ENCODE data around the gene TUBGCP2. TPM values are rescaled to one million over a fixed set of nuclear protein-coding genes. Genes with fewer than 3 reads are reported as not detected.

Gene TUBGCP2
- total and polyA plus RNA-seq, 3 donors from 2014 or later = 76.0 to 101 (median 84.3) TPM

DNA sequence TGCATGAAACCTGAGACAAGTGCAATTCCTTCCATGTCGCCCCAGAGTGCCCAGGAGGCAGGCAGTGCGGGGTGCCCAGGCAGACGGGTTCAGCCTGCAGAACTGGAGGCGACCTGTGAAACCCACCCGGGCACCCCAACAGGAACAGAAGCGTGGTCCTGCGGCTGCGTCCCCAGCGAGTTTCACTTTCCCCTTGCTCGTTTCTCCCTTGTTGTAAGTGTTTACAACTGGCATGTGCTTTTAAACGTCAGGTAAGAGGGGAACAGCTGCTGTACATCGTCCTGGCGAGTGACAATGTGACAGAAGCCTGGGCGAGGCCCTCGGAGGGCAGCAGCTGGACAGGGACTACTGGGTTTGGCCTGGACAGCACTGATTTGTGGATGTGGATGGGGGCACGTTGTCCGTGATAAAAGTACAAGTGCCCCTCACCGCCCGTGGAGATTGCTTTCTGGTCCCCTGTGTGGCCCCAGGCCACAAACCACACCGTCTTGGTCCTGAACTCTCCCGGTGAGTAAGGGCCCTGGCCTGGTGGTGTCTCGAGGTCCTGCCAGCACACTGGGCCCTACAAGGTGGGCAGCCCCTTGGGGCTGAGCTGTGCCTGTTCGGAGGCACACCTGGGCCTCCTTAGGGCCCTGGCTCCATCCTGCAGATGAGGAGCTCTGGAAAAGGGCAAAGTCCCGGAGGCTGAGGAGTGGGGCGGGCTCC lies 67.0 kb downstream of the TUBGCP2 start:
- H3K4me3 ChIP-seq = no peak overlapping the region
- intact Hi-C loops (cut with DNase I; ENCODE audit: low total_unique reads) = no loop called here
- no peak overlapping the region for H3K27ac ChIP-seq
- H3K27me3 ChIP-seq = no peaks in the 10 kb centered on the region
- WGBS, 2 donors = 81 to 90% methylated on average over 15 to 25 of the region's 25 CpGs
- H3K9me3 ChIP-seq = no peaks in the 10 kb centered on the region
- TF ChIP-seq, protein P1, sequence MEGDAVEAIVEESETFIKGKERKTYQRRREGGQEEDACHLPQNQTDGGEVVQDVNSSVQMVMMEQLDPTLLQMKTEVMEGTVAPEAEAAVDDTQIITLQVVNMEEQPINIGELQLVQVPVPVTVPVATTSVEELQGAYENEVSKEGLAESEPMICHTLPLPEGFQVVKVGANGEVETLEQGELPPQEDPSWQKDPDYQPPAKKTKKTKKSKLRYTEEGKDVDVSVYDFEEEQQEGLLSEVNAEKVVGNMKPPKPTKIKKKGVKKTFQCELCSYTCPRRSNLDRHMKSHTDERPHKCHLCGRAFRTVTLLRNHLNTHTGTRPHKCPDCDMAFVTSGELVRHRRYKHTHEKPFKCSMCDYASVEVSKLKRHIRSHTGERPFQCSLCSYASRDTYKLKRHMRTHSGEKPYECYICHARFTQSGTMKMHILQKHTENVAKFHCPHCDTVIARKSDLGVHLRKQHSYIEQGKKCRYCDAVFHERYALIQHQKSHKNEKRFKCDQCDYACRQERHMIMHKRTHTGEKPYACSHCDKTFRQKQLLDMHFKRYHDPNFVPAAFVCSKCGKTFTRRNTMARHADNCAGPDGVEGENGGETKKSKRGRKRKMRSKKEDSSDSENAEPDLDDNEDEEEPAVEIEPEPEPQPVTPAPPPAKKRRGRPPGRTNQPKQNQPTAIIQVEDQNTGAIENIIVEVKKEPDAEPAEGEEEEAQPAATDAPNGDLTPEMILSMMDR (IDR thresholded peaks at IDR 0.05) = no peak
- no peak for TF ChIP-seq POLR2A (IDR thresholded peaks at IDR 0.05)
- DNase-seq = no peak
- H3K36me3 ChIP-seq (ENCODE audit: low read depth, missing control alignments) = no peaks in the 10 kb centered on the region
- H3K4me1 ChIP-seq = peaks cover 6% of the 10 kb centered on the region

DNA sequence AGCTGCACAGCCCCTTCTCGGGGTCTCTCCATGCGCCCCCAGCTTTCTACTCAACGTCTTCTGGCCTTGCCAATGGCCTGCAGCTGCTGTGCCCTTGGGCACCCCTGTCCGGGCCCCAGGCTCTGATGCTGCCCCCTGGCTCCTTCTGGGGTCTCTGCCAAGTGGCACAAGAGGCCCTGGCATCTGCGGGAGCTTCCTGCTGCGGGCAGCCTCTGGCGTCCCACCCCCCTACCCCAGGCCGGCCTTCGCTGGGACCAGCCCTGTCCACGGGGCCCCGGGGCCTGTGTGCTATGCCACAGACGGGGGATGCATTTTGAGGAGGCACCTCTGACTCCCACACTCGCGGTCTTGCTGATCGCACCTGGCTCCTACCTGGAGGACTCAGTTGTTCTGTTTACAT lies 68.7 kb downstream of the TUBGCP2 start:
- H3K27me3 ChIP-seq = no peaks in the 10 kb centered on the region
- intact Hi-C loops (cut with DNase I; ENCODE audit: low total_unique reads) = no loop called here

DNA sequence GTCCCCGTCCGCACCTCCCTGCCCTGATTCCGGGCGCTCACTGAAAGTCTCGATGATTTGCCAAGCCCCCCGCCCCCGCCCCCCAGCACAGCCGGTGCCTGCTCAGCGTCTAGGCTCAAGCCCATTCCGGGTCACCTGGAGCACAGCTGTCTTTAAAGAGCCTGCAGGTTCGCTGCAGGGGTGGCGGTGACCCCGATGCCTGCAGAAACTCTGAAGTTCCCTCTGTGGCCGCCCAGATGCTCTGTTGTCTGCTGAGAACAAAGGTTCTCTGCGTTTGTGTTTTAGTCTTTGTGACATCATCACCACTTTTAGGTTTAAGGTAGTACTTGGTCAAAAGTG lies 70.2 kb downstream of the TUBGCP2 start:
- Histone ChIP-seq H3K4me1 (peaks cover 6% of the 10 kb centered on the region), H3K27me3 (no peaks in the 10 kb centered on the region), H3K9me3 (no peaks in the 10 kb centered on the region), H3K4me3 (peak overlapping the region in 1 of 2 donors; percentile 49), H3K36me3 (ENCODE audit: low read depth, missing control alignments) (no peaks in the 10 kb centered on the region), H3K27ac (no peak overlapping the region)
- DNase-seq = no peak
- WGBS, 2 donors = 60 to 61% methylated on average over 13 to 15 of the region's 15 CpGs
- intact Hi-C loops (cut with DNase I; ENCODE audit: low total_unique reads) = no loop called here
- TF ChIP-seq, protein P1 (IDR thresholded peaks at IDR 0.05) = no peak
- no peak for TF ChIP-seq POLR2A (IDR thresholded peaks at IDR 0.05)

More for the DNA sequence above, 68.7 kb downstream of the TUBGCP2 start:
- Histone ChIP-seq H3K4me3 (no peak overlapping the region), H3K36me3 (ENCODE audit: low read depth, missing control alignments) (no peaks in the 10 kb centered on the region), H3K27ac (no peak overlapping the region), H3K4me1 (peaks cover 6% of the 10 kb centered on the region), H3K9me3 (no peaks in the 10 kb centered on the region)
- DNase-seq = no peak
- TF ChIP-seq POLR2A (IDR thresholded peaks at IDR 0.05) = no peak
- TF ChIP-seq, protein P1 (IDR thresholded peaks at IDR 0.05) = no peak
- WGBS, 2 donors = 70 to 88% methylated on average over 15 of the region's 15 CpGs

DNA sequence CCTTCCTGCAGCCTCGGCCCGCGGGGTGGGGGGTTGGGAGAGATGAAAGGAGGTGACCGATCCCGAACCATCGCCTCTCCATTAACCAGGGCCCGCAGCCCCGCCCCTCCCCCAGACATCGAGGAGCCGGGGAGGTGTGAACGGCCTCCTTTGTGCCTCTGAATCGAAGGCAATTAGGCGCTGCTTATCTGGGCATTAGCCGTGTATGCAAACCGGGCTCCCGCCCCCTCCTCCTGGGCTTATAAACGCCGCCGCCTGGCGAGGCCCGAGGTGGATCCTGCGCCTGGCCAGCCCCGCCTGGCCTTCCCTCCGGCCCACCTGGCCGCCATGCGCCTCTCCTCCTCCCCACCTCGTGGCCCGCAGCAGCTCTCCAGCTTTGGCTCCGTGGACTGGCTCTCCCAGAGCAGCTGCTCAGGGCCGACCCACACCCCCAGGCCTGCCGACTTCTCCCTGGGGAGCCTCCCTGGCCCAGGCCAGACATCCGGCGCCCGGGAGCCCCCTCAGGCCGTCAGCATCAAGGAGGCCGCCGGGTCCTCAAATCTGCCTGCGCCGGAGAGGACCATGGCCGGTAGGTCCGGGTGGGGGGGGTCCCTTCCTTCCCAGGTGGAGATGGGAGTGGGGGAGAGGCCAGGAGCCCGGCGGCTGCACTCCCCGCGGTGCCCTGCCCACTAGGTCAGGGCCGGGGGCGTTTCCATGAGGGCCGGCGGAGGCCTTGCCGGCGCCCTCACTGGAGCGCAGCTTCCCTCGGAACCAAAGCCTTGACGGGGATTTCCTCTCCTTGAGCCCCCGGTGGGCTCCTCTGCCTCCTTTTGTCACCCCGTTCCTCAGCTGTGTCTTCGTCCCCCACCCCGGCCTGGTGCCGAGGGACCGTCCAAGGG lies 70.8 kb downstream of the TUBGCP2 start, which contains the start of gene VENTX:
Gene VENTX (plus strand): TSS at position 268 of the 878 bp plus-strand sequence. CDS start 60 bp downstream, at position 328.
- peak within 1 kb of the TSS; percentile 26 to 49 for H3K4me3 ChIP-seq
- H3K9me3 ChIP-seq = no peaks in the 10 kb centered on the region
- no peak for DNase-seq
- 24 to 35% methylated on average over 2 to 60 of the region's 60 CpGs for WGBS, 2 donors
- TF ChIP-seq POLR2A (IDR thresholded peaks at IDR 0.05) = no peak
- TF ChIP-seq, protein P1 (IDR thresholded peaks at IDR 0.05) = no peak
- H3K4me1 ChIP-seq = peaks cover 6% of the 10 kb centered on the region
- H3K27ac ChIP-seq = peak within 1 kb of the TSS in 1 of 2 donors; percentile 0
- H3K36me3 ChIP-seq (ENCODE audit: low read depth, missing control alignments) = no peaks in the 10 kb centered on the region
- intact Hi-C loops (cut with DNase I; ENCODE audit: low total_unique reads) = no loop called here
- H3K27me3 ChIP-seq = no peaks in the 10 kb centered on the region

Data from testis (tissue), 3 donors.